GM12878 (cell line): ENCODE measurements around the gene PIGS. TPM values are rescaled to one million over a fixed set of nuclear protein-coding genes. Genes with fewer than 3 reads are reported as not detected.

Source experiments
- ATAC-seq: fragments of 200-7000 bp; cut with Tn5 transposase; 3 replicates; pipeline ENCODE4 v1.9.1; 2020; ENCODE audit warnings: mild to moderate bottlenecking, moderate library complexity
- BruUV-seq: library from RNA; stranded (reverse); fragments of 400-500 nt; replicated peaks from 2 replicates; lab custom pipeline; 2021; lab: Mats Ljungman, UMichigan
- CTCF ChIA-PET: fragments of 300-600 bp; sonication (Branson Sonifier 250); formaldehyde crosslinking; extraction: SDS; loops from one replicate; lab custom pipeline; 2021; ENCODE audit warnings: inconsistent platforms; lab: Yijun Ruan, JAX
- POLR2A ChIA-PET: fragments of 350-600 bp; formaldehyde crosslinking; extraction: SDS; loops from one replicate; lab custom pipeline; 2021; ENCODE audit warnings: inconsistent platforms; lab: Charles Lee
- RAD21 ChIA-PET: fragments of 300-600 bp; sonication (Branson Sonifier 250); formaldehyde crosslinking; loops from one replicate; lab custom pipeline; 2023; ENCODE audit warnings: antibody characterized with exemption; ENCODE audit not compliant: unreplicated experiment; lab: Charles Lee
- SMC1A ChIA-PET: fragments of 300-600 bp; sonication (Branson Sonifier 250); formaldehyde crosslinking; loops from one replicate; lab custom pipeline; 2023; ENCODE audit not compliant: unreplicated experiment, uncharacterized antibody; lab: Charles Lee
- DNase-seq: peaks from one replicate; pipeline ENCODE4 v3.0.0-alpha.2; 2011; ENCODE audit warnings: low read depth, low spot score
- FAIRE-seq: peaks from 3 replicates; lab custom pipeline; 2011; peaks lifted over from hg19 to GRCh38; lab: Jason Lieb, UNC
- H2AFZ ChIP-seq: 2 replicates; pipeline ENCODE4 v1.6.0; 2011; ENCODE audit warnings: low read depth, low read length, control low read depth; ENCODE audit not compliant: control insufficient read depth
- H3K27ac ChIP-seq: 2 replicates; pipeline ENCODE4 v1.5.1; 2011; ENCODE audit warnings: control low read depth; ENCODE audit not compliant: control insufficient read depth, insufficient read depth
- H3K27me3 ChIP-seq, 2 experiments: replicated peaks in 1 of 2; 2 replicates each; pipeline versions ENCODE4 v1.6.0 to v1.6.1; 2011; ENCODE audit warnings: low read length in 1 of 2; ENCODE audit not compliant: control insufficient read depth in 2 of 2, insufficient read depth in 2 of 2
- H3K36me3 ChIP-seq, 2 experiments: 2 replicates each; pipeline ENCODE4 v1.5.1; 2011; ENCODE audit warnings: low read length in 1 of 2; ENCODE audit not compliant: control insufficient read depth in 2 of 2, insufficient read depth in 2 of 2
- H3K4me1 ChIP-seq: 2 replicates; pipeline ENCODE4 v1.6.1; 2011; ENCODE audit warnings: mild to moderate bottlenecking, low read length, moderate library complexity, mixed read lengths; ENCODE audit not compliant: control insufficient read depth, insufficient read depth
- H3K4me2 ChIP-seq: 2 replicates; pipeline ENCODE4 v1.6.0; 2011; ENCODE audit warnings: control low read depth; ENCODE audit not compliant: control insufficient read depth, insufficient read depth
- H3K4me3 ChIP-seq: fragments of 200-600 bp; sonication (generic); 2 replicates; pipeline ENCODE4 v1.5.1; 2016
- H3K79me2 ChIP-seq: 2 replicates; pipeline ENCODE4 v1.6.0; 2011; ENCODE audit warnings: low read length; ENCODE audit not compliant: control insufficient read depth, insufficient read depth
- H3K9ac ChIP-seq: 2 replicates; pipeline ENCODE4 v1.8.0; 2011; ENCODE audit warnings: low read length, control low read depth, mixed read lengths; ENCODE audit not compliant: control insufficient read depth, insufficient read depth
- H3K9me3 ChIP-seq: replicated peaks from 3 replicates; pipeline ENCODE4 v1.5.1; 2011; ENCODE audit warnings: mild to moderate bottlenecking, low read length; ENCODE audit not compliant: control insufficient read depth, insufficient read depth
- H4K20me1 ChIP-seq: 2 replicates; pipeline ENCODE4 v1.6.0; 2011; ENCODE audit not compliant: control insufficient read depth, insufficient read depth
- BRCA1 ChIP-seq: IDR thresholded peaks from 2 replicates; pipeline ENCODE4 v1.6.1; 2011; ENCODE audit warnings: low read depth, low read length, improper control_type of control experiment
- MEF2B ChIP-seq: fragments of 450-650 bp; IDR thresholded peaks from 2 replicates; pipeline ENCODE4 v1.6.1; 2018; ENCODE audit warnings: mild to moderate bottlenecking, moderate library complexity; ENCODE audit not compliant: partially characterized antibody, poor library complexity, severe bottlenecking
- WGBS: methylation state at CpG from one replicate; pipeline ENCODE4 v1.1.6; 2016; ENCODE audit warnings: low lambda C conversion rate; ENCODE audit not compliant: insufficient replicate concordance, insufficient coverage; ENCODE audit errors: missing lambda C conversion rate; 5-methylcytosine and 5-hydroxymethylcytosine counted together
- in situ Hi-C: fragments of 300-500 bp; cut with MboI; formaldehyde crosslinking; loops from 9 replicates; pipeline ENCODE4 v1.14.3; 2018; ENCODE audit warnings: mixed read lengths
- intact Hi-C: fragments of 100-400 bp; cut with micrococcal nuclease; formaldehyde crosslinking; loops from one replicate; pipeline ENCODE4 v1.14.2; 2022; ENCODE audit not compliant: unreplicated experiment
- polyA plus RNA-seq, 11 experiments: library from polyadenylated mRNA; depleted of rRNA in 4 of 11; unstranded in 6 of 11; stranded (reverse) in 5 of 11; fragments of >200 nt; fragmentation: Nextera tagmentation in 4 of 11; fragmentation: Illumina TruSeq in 1 of 11; extraction: Ambion mirVana in 4 of 11; extraction: Trizol in 1 of 11; gene quantifications; 1 replicate in 1 of 11; 2 replicates in 10 of 11; pipeline versions ENCODE4 v1.2.1 to v1.2.3, GENCODE V29; 2011 to 2016; ENCODE audit warnings: inconsistent platforms in 2 of 11, missing spikeins in 2 of 11, low read depth in 1 of 11
- total RNA-seq, 4 experiments: library from RNA; depleted of rRNA in 3 of 4; stranded (reverse); fragments of >200 nt in 3 of 4; fragmentation: Illumina TruSeq in 1 of 4; extraction: Trizol in 1 of 4; gene quantifications; 2 replicates each; pipeline versions ENCODE4 v1.2.1 to v1.2.3, GENCODE V29; 2013 to 2021

Gene PIGS
- total and polyA plus RNA-seq, 10 of the 15 experiments (the other 5 are each of a cell fraction or from before 2014, with no cell fraction given): 27.5 to 73.7 (median 50.7) TPM

GRCh38 chr17:28550858-28551257, 20.5 kb downstream of the PIGS start:
- no peak for TF ChIP-seq BRCA1
- peak; percentile 11 for TF ChIP-seq MEF2B
- TF ChIP-seq, all 136 proteins: peak for 1
- H3K27me3 ChIP-seq: no peaks in the 10 kb centered on the region
- 93% methylated on average over 1 of the region's 1 CpG for WGBS
- no peak for FAIRE-seq
- peaks cover 38% of the 10 kb centered on the region for H3K4me1 ChIP-seq
- in situ Hi-C loops (loop anchor here (25.0 kb wide), 1 partner anchor 1064 kb away; no protein-coding TSS in a partner anchor), intact Hi-C loops (loop anchor here (1.0 to 10.0 kb wide), 2 partner anchors 16 to 164 kb away; partner anchors contain the start of genes PROCA1, RAB34 and RPL23A)
- no peak for ATAC-seq
- H3K36me3 ChIP-seq: peaks cover 10 to 18% of the 10 kb centered on the region in 2 experiments; a peak in 3 of 4 replicates
- peak overlapping the region; percentile 98 for H3K4me3 ChIP-seq
- no peak for DNase-seq
- peak overlapping the region; percentile 79 for H3K9ac ChIP-seq
- H4K20me1 ChIP-seq: no peaks in the 10 kb centered on the region
- ChIA-PET POLR2A (interaction anchor here (1.0 to 9.1 kb wide), 15 partner anchors 19 to 215 kb away, joined by 3 to 148 read pairs (median 6); partner anchors contain the start of genes ALDOC, BLTP2, PIGS and TNFAIP1), RAD21 (interaction anchor here (0.5 to 8.3 kb wide), 12 partner anchors 18 to 566 kb away, joined by 3 to 102 read pairs (median 4); partner anchors contain the start of genes ALDOC, PIGS, PROCA1 and SDF2), CTCF (interaction anchor here (0.6 to 13.9 kb wide), 13 partner anchors 10 to 190 kb away, joined by 3 to 316 read pairs (median 16); partner anchors contain the start of genes ALDOC, BLTP2, PIGS and RSKR), SMC1A (interaction anchor here (0.6 to 6.1 kb wide), 15 partner anchors 10 to 161 kb away, joined by 3 to 89 read pairs (median 4); partner anchors contain the start of genes ALDOC, PIGS, PROCA1 and RSKR)
- H3K9me3 ChIP-seq: no peaks in the 10 kb centered on the region
- H3K4me2 ChIP-seq: peak overlapping the region; percentile 97
- H3K27ac ChIP-seq: peak overlapping the region; percentile 73
- H2AFZ ChIP-seq: no peak overlapping the region
- H3K79me2 ChIP-seq: peaks cover 50% of the 10 kb centered on the region
- no TSS peak for BruUV-seq
